ENCODE measurements around the gene SCAF8.
"Not testable (repeated sequence)": the region's sequence is repeated elsewhere in the genome, so short reads cannot be mapped to it uniquely, and the experiment has no call there.

The SCAF8 gene

DNA sequence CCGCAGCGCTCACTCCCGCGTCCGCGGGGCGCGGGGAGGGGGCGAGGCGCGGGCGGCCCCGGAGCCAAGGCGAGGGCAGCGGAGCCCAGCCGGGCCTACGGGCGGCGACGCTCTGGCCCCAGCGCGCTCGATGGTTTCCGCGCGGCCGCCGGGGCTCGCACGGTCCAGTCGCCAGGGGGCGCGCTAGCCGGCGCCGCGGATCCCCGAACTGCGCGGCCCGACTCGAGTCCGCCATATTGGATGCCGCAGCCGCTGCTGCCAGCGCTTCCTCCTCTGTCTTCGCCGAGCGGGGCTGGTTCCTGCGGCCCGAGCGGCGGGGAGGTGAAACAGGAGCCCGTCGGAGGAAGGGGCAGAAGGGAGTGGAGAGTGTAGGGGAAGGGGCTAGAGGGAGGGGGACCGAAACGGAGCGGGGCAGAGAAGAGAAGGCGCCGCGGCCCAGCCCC is at the start of gene SCAF8:
SCAF8 (plus strand) TSS at position 234 of the 443 bp plus-strand sequence. CDS start 485 bp downstream, outside the sequence.
- peak; percentile 93 for DNase-seq

- peak; percentile 87 for DNase-seq
These were observed 49.3 kb upstream of the SCAF8 start for GRCh38 chr6:154683756-154684523.

GRCh38 chr6:154686162-154686561 is 47.1 kb upstream of the SCAF8 start:
- no peak for DNase-seq

GRCh38 chr6:154689493-154690255 is 43.5 kb upstream of the SCAF8 start:
- no peak for DNase-seq

DNA sequence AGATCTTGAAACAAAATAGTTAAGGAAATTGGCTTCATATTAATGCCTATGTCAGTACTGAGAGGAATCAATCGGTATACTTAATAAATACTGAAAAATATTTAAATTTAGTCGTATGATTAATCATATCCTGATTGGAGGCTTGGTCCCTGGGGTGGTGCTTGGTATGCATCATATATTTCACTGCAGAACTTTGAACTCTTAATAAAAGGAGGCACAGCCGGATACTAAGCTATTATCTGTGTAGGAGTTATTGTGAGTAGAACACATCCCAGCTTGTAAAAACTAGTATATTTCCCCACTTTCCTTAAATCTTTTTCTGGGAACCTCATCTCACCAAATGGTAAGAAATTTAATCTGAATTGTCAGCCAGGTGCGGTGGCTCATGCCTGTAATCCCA is 42.4 kb upstream of the SCAF8 start:
- no peak for DNase-seq

GRCh38 chr6:154696661-154697060 is 36.6 kb upstream of the SCAF8 start:
- no peak for DNase-seq

DNA sequence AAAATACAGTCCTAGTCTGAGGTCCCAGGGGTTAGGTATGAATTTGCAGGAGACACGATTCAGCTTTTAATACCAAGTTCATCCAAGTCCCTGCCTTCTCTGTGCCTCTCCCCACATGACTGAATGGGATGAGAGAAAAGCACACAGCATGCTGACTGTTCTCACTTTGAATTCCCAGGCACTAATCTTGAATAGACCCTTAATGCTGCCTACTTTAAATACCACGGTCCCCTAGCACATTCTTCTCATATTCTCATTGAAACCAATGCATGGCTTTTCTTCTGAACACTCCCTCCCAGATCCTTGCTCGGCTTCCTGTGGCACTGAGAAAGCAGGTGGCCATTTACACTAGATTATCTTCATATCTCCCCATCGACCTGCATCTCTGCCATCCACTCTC is 30.1 kb upstream of the SCAF8 start:
- DNase-seq = no peak

GRCh38 chr6:154705471-154706113 is 27.6 kb upstream of the SCAF8 start:
- DNase-seq = no peak

- no peak for DNase-seq
These were observed 26.8 kb upstream of the SCAF8 start for GRCh38 chr6:154706389-154706788.

GRCh38 chr6:154709621-154710020 is 23.6 kb upstream of the SCAF8 start:
- no peak for DNase-seq

- no peak for DNase-seq
These were observed 22.5 kb upstream of the SCAF8 start for GRCh38 chr6:154710689-154711088.

- no peak for DNase-seq
These were observed 17.8 kb upstream of the SCAF8 start for GRCh38 chr6:154715446-154715845.

GRCh38 chr6:154716350-154716749 is 16.9 kb upstream of the SCAF8 start:
- not testable (repeated sequence) for DNase-seq

- DNase-seq = no peak
These were observed 13.8 kb upstream of the SCAF8 start for GRCh38 chr6:154719433-154719832.

DNA sequence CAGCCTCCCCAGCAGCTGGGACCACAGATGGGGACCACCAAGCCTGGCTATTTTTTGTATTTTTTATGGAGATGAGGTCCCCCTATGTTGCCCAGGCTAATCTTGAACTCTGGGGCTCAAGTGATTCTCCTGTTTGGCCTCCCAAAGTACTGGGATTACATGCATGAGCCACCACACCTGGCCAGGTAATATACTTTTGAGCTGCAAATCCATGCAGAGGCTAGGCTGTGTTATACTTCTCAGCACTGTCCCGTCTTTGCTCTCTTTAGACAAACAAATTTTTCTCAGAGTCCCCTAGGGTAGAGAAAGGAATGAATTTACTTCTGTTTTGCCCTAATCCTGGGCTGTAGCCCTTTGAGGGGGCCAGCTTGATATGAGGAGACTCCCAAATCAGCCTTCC is 13.4 kb upstream of the SCAF8 start:
- no peak for DNase-seq

- DNase-seq = no peak
These were observed 11.8 kb upstream of the SCAF8 start for GRCh38 chr6:154721460-154721859.

DNA sequence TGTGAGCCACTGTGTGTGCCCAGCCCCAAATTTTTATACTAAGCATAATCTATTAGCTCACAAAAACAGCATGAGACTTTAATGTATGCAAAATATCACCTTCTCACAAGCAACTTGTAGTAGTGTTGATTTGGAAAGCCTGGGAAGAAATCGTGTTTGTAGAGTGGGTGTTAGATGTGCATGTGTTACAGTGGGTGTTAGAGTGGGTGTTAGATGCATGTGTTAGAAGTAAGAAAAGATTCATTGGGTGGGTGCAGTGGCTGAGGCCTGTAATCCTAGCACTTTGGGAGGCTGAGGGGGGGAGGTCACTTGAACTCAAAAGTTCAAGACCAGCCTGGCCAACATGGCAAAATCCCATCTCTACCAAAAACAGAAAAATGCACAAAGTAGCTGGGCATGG is 6.3 kb upstream of the SCAF8 start:
- DNase-seq = no peak

DNA sequence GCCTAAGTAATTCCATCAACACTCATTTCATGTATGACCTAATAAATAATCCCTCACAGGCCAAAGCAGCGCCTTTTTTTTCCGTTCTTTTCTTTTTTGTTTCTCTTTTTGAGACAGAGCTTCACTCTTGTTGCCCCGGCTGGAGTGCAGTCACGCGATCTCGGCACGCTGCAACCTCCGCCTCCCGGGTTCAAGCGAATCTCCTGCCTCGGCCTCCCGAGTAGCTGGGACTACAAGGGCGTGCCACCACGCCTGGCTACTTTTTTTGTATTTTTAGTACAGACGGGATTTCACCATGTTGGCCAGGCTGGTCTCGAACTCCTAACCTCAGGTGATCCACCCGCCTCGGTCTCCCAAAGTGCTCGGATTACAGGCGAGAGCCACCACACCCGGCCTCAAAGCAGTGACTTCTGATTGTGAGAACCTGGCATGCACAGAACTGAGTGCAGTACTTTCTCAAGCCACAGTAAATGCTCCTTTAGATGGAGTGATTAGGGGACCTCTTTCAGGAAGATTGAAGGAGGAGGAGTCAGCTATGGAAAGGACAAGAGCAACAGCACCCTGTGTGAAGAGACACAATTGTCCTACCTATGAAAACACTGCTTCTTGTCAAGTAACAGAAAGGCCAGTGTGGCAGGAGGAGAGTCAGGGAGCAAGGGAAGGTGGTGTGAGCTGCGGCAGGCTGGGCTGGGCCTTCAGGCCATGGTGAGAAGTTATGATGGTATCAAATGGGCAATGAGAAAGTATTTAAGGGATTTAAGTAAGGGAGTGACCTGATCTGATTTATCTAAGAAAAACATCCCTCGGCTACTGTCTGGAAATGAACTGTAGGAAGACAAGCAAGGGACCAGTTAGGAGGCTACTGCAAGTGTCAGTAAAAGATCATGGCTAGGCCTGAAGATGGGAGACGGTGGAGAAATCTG is 1.7 kb upstream of the SCAF8 start:
- DNase-seq = no peak

GRCh38 chr6:154732538-154733182 is 556 bp upstream of the SCAF8 start:
- peak; percentile 93 for DNase-seq

DNA sequence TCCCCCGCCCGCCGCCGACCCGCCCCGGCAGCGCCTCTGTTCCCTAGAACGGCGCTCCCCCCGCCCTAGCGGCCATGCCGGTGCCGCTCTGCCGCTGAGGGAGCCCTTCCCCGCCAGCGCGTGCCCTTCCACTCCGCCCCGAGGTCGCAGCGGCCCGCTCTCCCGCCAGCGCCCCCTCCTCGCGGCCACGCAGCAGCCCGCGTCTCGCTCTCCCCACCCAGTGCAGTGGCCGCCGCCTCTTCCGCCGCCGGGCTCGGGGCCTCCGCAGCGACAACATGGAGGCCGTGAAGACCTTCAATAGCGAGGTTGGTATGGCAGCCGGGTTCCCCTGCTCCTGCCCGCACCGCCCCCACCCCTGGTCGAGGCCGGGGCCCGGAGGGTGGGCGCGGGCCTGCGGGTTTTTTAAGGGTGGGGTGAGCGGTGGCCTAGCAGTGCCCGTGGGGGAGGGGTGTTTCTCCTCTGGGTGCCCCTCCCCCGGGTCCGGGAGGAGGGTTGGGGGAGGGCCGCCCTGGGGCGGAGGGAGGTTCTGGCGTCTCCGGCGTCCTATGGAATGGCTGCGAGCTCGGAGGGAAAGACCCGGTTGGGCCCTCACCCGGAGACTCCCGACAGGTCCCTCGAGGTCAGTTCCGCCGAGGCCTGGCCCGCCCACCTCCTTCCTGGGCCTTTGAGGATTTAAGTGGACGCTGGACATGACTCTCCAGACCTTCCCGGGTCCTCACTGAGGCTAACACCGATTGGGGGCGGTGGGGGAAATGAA is 588 bp downstream of the SCAF8 start:
- peak; percentile 98 for DNase-seq

DNA sequence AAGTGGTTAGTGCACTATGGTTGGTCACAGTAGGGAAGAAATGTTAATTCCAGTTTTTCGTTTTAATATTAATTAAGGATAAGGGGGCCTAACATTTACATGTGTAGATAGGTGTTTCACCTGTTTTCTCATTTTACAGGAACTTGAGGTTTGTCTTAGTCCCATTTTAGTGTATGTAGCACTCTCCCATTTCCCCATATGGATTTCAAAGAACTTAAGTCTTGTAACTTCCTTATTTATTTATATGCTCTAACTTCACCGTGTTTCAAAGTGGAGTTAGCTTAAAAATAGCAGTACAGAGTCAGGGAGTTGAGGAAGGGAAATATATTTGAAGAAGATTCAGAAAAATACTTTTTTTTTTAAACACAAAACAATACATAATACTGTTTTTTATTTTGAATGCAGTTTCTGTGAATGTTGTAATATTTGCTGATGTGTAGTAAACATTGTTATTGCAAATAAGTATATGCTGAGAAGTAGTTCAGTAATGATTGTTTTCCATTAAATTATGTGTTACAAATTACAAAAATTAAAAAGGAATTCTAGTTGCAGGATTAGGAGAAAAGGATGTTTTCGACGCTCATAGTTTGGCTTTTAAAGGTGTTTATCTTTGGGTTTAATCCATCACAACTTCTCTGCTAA is 3.5 kb downstream of the SCAF8 start:
- DNase-seq = no peak
